ENCODE results near the gene IPPK. TPM values are rescaled to one million over a fixed set of nuclear protein-coding genes. Genes with fewer than 3 reads are reported as not detected.

IPPK gene
- total RNA-seq, 1 donor from 2014 or later = 8.1 TPM

DNA sequence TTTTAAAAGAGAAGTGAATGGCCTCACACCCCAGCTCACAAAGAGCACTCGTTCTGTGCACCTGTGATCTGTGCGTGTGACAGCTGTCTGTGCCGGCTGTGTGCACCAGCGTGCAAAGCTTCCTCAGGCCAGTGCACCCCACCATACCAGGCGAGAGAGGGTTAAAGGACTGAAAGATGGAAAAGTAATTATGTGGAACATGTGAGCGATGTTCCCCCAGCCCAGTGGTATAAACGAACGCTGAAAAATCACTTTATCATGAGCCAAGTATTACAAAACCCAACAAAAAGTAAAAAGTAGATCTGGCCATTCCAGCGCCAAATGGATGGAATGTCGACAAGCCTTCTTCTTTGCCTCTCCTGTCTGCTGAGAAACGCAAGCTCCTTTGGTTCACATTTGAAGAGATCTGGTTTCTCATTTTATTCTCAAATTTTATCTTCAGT, 53.7 kb downstream of the IPPK start:
- no peak for DNase-seq (ENCODE audit: extremely low spot score, unreplicated experiment)
- H3K27me3 Mint-ChIP-seq = no peaks in the 10 kb centered on the region
- TF ChIP-seq, protein P1, sequence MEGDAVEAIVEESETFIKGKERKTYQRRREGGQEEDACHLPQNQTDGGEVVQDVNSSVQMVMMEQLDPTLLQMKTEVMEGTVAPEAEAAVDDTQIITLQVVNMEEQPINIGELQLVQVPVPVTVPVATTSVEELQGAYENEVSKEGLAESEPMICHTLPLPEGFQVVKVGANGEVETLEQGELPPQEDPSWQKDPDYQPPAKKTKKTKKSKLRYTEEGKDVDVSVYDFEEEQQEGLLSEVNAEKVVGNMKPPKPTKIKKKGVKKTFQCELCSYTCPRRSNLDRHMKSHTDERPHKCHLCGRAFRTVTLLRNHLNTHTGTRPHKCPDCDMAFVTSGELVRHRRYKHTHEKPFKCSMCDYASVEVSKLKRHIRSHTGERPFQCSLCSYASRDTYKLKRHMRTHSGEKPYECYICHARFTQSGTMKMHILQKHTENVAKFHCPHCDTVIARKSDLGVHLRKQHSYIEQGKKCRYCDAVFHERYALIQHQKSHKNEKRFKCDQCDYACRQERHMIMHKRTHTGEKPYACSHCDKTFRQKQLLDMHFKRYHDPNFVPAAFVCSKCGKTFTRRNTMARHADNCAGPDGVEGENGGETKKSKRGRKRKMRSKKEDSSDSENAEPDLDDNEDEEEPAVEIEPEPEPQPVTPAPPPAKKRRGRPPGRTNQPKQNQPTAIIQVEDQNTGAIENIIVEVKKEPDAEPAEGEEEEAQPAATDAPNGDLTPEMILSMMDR (conservative IDR thresholded peaks at IDR 0.05) = no peak
- H3K4me3 Mint-ChIP-seq = no peak overlapping the region
- no peaks in the 10 kb centered on the region for H3K9me3 Mint-ChIP-seq
- H3K36me3 Mint-ChIP-seq = peaks cover 26% of the 10 kb centered on the region
- H3K27ac Mint-ChIP-seq = no peak overlapping the region
- H3K4me1 Mint-ChIP-seq (ENCODE audit: unreplicated experiment) = no peaks in the 10 kb centered on the region

DNA sequence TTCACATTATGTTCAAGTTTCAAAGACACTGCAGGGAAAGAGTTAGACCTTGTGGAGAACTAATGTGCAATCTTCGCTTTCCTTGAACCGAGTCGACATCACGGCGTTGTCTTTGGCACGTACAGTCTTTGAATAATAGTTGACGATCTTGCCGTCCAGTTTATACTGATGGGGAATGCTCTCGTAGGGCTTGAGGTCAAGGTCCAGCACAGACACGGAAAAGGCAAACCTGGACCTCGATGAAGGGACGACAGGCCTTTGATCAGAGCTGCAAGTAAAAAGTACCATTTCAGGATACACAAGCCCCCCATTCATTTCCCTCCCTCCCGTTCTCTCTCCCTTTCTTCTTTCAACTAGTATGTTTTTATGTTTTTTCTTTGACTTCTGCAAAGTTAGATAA, 54.1 kb downstream of the IPPK start:
- TF ChIP-seq, protein P1 (conservative IDR thresholded peaks at IDR 0.05) = no peak
- Mint-ChIP-seq H3K4me3 (no peak overlapping the region), H3K9me3 (no peaks in the 10 kb centered on the region), H3K4me1 (ENCODE audit: unreplicated experiment) (no peaks in the 10 kb centered on the region), H3K36me3 (peaks cover 26% of the 10 kb centered on the region), H3K27me3 (no peaks in the 10 kb centered on the region), H3K27ac (no peak overlapping the region)
- DNase-seq (ENCODE audit: extremely low spot score, unreplicated experiment) = no peak

DNA sequence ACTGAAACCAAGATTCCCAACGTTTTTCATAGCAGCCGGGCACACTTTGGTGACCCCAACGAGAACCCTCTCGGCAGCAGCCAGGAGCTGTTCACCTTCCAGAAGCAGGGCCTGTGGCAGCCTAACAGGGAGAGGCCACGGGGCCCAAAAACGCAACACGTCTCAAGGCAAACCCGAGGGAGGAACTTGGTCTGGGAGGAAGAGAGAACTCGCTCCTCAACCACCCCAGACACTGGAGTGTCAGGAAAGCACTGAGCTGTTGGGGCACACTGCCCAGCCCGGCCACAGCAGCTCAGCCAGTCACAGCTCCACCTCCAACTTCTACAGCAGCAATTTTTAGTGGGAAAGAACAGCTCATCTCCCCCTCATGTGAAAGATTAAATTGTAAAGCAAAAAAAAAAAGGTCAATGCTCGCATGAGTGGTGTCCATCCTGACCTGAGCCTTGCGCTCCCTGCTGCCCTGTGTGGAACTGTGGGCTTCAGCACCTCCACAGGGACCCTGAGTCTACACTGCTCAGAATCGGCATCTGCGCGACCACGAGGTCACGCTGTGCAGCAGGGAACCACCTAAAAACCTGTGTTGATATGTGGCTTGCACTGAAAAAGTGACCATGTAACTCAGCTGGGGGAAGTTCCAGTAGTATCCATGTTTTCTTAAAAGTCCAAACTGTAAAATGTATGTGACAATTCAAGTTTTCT, 55.0 kb downstream of the IPPK start:
- Mint-ChIP-seq H3K9me3 (no peaks in the 10 kb centered on the region), H3K27ac (no peak overlapping the region), H3K4me1 (ENCODE audit: unreplicated experiment) (no peaks in the 10 kb centered on the region), H3K36me3 (peaks cover 21% of the 10 kb centered on the region), H3K4me3 (no peak overlapping the region), H3K27me3 (no peaks in the 10 kb centered on the region)
- DNase-seq (ENCODE audit: extremely low spot score, unreplicated experiment) = no peak
- TF ChIP-seq, protein P1 (conservative IDR thresholded peaks at IDR 0.05) = no peak

DNA sequence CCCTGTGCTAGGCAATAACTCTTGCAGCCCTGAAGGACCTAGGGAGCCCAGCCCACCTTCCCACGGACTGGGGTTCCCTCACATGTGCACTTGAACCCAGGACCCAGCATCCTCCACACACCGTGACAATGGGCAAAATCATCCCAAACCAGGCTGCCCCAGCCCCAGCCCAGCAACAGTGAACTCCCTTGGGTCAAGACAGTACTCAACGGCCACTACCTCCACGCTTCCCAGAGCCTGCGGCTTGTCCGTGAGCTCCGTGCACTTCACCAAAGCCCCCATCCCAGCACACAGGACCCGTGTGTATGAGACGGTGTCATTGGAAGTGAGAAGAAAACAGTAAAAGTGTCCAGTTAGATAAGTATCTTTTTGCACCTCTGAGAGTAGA, 55.8 kb downstream of the IPPK start:
- Mint-ChIP-seq H3K27ac (no peak overlapping the region), H3K36me3 (peaks cover 21% of the 10 kb centered on the region), H3K27me3 (no peaks in the 10 kb centered on the region), H3K4me1 (ENCODE audit: unreplicated experiment) (peaks cover 4% of the 10 kb centered on the region), H3K4me3 (no peak overlapping the region), H3K9me3 (no peaks in the 10 kb centered on the region)
- no peak for DNase-seq (ENCODE audit: extremely low spot score, unreplicated experiment)
- TF ChIP-seq, protein P1 (conservative IDR thresholded peaks at IDR 0.05) = no peak

DNA sequence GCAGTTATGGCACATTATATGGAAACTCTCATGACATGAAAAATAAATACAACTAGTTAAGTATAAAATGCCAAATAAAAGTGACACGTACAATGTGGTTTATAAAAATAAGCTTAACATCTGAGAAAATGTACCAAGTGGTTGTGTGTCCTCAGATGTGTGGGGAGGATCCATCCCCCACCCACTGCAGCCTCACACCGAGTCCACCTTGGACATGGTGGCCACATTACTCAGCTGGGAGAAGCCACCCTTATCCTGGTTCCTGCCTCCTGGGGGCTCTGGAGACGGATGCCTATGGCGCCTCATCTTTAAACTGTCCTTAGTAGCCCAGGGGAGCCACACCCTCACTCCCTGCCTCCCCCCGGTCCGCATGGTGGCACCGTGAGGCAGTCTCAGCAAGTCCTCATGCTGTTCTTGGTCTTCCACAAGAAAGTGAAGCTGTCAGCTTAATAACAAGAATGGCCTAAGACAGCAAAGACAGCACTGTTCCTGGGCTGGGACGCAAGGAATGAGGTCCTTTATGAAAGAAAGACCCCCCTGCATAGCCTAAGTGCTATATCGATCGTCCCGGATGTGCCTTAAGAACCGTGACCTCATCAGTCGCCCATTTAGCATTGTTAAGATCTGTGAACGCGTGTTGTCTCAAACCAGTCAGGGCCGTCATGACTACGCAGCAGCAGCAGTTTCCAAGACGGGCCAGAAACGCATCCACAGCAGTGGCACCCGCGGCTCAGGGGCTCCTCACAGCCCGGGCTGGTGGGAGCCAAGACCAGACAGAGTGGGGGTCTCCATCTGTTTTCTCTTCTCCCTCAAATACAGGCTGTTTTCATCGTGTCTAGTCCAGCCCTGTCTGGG, 56.4 kb downstream of the IPPK start:
- Mint-ChIP-seq H3K4me1 (ENCODE audit: unreplicated experiment) (peaks cover 7% of the 10 kb centered on the region), H3K27ac (no peak overlapping the region), H3K27me3 (no peaks in the 10 kb centered on the region), H3K9me3 (no peaks in the 10 kb centered on the region), H3K4me3 (no peak overlapping the region), H3K36me3 (peaks cover 21% of the 10 kb centered on the region)
- DNase-seq (ENCODE audit: extremely low spot score, unreplicated experiment) = no peak
- TF ChIP-seq, protein P1 (conservative IDR thresholded peaks at IDR 0.05) = no peak

Measured in type B pancreatic cell (in vitro differentiated cells).